GM19043 (cell line): Measurements from ENCODE around the gene OLR1.
A peak's percentile ranks its signal among the peaks of the same experiment; 100 is the strongest.
"Not testable (repeated sequence)": the region's sequence is repeated elsewhere in the genome, so short reads cannot be mapped to it uniquely, and the experiment has no call there.

Experiments used
- ATAC-seq: cut with Tn5 transposase; IDR thresholded peaks from one replicate; pipeline ENCODE4 v1.9.1; 2021; ENCODE audit warnings: low read depth; ENCODE audit not compliant: unreplicated experiment

OLR1 gene

DNA sequence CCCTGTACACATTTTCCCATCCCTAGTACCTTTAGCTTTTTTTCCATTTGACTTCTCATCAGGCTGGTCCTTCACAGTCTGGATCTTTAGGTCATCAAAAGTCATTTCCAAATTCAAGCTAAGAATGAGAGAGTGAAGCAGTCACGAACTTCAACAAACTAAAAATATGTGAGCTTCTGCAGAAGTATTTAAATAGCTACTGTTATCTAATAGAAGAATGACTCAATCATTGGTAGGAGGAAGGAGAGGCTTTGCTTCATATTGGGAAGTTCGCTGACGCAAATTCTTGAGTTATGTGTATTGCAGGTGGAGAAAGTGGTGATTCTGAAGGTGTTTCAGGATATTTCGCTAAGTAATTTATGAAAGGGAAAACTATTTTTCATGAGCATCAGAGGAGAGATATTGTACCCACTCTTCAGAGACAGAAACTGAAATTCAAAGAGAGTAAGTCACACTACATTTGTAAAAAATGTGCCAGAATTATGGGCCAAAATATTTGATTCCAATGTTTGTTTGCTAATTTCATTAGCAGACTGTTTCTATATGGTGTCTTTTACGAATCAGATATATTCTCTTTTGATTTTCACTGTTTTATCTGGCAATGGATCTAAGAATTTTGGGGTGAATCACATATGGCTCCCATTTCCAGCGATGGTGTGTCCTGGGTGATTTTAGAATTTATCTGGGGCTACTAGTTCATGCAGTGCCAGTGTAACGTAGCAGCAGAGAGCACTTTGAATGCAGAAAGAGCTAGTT lies at the start of gene OLR1:
Gene OLR1 (minus strand): TSS at position 160 of the 756 bp plus-strand sequence. CDS start 55 bp downstream, at position 105.
- ATAC-seq, result no peak

DNA sequence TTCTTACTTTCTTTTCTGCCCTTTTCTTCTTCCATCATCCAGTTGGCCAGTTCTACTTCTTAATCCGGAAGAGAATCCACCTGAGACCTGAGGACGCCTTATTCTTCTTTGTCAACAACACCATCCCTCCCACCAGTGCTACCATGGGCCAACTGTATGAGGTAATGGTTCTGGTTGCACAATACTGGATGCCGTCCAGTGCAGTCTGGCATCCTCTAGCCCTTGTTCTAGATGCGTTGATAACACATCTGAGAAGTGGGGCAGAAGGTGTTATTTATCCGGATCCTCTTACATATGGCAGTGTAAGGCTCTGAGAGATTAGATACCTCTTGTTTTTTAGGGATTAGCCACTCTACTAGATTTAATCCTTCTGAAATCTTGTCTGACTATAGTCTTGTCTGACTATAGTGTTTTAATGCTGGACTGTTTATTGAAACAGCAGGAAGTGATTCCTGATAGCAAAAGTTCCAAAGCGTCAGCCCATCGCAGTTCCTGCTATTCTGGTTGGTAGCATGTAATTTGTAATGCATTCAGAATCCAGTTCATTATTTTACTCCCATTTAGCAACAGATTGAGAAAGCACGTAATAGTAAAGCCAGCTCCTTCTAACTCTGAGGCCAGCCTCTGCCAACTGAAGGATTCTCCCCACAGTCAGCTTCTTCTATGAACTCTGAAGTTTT lies 48.6 kb upstream of the OLR1 start:
- no peak for ATAC-seq

DNA sequence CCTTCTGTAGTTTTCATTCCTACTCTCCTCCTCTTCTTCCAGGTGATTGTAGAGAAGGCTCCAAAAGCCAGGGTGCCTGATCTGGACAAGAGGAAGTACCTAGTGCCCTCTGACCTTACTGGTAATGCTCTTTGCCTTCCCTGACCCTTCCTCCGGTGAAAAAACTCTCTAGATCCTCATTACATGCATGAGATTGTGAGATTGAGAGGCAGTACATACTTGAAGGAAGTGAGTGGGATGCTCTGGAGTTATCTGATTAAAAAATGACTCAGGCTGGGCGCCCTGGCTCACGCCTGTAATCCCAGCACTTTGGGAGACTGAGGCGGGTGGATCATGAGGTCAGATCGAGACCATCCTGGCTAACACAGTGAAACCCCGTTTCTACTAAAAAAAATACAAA lies 46.1 kb upstream of the OLR1 start:
- no peak for ATAC-seq

DNA sequence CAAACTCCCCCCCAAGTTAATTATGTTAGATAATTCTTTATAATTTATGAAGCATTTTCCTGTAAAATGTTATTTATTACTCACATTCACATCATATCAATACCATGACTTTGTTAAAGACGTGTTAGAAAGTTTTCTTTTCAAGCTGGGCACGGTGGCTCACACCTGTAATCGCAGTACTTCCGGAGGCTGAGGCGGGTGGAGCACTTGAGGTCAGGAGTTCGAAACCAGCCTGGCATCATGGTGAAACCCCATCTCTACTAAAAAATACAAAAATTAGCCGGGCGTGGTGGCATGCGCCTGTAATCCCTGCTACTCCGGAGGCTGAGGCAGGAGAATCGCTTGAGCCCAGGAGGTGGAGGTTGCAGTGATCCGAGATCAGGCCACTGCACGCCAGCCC lies 44.0 kb upstream of the OLR1 start:
- not testable (repeated sequence) for ATAC-seq

DNA sequence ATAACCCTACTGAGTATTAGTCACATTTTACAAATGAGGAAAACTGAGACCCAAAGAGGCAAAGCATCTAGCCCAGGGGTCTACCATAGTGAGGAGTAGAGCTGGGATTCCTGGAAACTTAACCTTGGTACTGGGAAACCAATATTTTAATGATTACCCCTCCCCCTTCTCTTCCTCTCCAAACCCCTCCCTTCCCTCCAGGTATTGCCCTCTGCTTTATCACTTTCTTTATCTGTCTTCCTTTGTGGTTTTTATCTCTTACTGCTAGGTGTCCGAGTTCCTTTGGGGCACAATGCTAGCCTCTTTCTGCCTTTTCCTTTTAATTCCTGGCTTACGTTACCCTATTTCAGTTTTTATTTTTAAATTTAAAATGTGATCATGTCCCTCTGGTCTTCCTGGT lies 43.5 kb upstream of the OLR1 start:
- no peak for ATAC-seq

DNA sequence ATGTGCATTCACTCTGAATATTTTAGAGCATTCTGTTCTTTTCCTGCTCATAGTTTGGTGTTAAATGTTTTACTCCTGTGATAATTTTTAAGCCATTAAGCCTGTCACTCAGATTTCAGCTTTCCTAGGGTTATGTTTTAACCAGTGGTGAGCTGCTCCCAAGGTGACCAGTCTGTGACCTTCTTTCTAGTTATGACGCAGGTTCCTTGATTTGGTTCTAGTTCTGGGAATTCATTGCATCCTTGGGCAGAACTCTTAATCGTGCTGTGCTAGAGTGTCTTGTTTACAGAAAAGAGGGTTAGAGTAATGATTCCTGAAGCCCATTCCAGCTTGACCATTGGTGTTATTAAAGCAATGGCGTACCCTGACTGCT lies 42.9 kb upstream of the OLR1 start:
- no peak for ATAC-seq

DNA sequence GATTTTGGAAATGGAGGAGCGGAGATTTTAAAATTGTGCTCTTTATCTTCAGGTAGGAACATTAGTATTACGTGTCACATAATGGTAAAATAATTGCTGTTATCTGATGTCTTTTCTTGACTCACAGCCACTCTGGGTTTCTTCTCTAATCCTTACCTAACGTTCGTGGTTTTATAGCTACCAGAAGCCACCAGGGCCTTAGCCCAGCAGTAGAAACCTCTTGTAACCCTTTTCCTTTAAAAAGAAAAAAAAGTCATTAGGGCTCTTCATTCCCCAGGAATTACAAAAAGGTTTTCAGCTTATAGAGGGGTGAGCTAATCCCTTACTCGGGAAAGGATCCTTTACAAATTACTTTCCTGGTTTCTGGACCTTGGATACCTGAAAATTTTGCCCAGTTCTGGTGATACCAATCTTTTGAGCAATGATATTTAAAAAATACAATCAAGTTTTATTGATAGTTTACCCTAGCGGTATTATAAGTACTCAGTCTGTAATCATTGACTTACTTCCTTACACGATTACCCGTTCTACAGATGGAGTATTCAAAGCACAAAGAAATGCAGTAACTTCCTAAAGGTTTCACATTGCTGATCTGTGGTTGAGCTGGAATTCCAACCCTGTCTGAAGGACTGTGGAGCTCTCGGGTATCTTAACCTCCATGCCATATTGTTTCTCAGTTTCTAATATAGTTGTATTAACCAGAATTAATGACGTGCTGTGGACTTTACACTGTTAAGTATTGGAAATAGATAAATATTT lies 42.4 kb upstream of the OLR1 start:
- no peak for ATAC-seq

DNA sequence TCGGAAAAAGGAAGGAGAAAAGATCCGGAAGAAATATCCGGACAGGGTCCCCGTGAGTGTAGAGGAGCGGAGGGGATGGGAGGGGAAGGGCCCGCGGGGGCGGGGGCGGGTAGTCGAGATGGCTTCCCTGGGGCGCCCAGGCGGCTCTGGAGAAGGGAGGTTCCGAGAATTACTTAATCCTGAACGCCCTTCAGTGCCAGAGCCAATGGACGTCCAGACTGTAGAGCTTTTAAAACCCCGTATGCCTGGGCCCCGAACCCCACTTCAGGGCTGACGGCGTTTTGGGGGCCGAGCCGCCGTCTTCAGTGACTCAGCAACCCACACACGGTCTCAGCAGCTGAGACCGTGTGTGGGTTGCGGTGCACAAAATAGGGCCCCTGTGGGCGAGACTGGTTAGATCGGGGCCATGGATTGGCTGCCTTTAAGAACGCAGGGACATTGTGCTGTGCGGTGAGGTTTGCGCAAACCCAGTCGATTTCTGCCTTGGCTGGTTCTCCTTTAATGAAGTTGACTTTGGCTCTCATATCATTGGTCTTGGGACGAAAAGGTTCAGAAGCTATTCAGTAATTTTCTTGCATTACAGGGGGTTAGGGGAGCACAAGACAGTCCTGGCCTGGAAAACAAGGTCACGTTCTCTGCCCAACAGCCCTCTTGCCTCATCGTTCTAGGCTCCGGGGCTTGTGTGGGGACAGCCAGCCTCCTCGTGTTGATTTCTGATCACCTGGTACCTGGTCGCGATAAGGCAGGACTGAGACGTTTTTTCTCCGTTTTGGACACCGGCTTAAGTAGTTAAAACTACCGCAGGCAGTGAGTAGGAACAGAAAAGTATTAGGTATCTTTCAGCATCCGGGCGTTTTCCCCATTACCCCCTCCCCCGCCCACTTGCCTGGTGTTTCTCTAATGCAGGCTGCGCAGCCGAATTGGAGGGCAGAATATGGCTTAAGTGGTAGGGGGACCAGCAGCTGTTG lies 41.5 kb upstream of the OLR1 start:
- no peak for ATAC-seq

DNA sequence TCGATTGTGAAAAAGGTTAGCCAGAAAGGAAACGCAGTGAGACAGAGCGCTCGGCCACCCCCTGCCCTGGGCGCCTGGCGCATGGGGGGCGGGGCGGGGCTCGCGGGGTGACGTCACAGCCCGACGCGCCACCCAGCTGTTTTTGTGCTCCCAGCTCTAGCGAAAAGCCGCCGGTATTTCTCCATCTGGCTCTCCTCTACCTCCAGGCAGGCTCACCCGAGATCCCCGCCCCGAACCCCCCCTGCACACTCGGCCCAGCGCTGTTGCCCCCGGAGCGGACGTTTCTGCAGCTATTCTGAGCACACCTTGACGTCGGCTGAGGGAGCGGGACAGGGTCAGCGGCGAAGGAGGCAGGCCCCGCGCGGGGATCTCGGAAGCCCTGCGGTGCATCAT lies 40.8 kb upstream of the OLR1 start, which contains the start of gene GABARAPL1:
Gene GABARAPL1 (plus strand): TSS at position 139 of the 393 bp plus-strand sequence. CDS start 253 bp downstream, at position 392.
- ATAC-seq, result no peak

DNA sequence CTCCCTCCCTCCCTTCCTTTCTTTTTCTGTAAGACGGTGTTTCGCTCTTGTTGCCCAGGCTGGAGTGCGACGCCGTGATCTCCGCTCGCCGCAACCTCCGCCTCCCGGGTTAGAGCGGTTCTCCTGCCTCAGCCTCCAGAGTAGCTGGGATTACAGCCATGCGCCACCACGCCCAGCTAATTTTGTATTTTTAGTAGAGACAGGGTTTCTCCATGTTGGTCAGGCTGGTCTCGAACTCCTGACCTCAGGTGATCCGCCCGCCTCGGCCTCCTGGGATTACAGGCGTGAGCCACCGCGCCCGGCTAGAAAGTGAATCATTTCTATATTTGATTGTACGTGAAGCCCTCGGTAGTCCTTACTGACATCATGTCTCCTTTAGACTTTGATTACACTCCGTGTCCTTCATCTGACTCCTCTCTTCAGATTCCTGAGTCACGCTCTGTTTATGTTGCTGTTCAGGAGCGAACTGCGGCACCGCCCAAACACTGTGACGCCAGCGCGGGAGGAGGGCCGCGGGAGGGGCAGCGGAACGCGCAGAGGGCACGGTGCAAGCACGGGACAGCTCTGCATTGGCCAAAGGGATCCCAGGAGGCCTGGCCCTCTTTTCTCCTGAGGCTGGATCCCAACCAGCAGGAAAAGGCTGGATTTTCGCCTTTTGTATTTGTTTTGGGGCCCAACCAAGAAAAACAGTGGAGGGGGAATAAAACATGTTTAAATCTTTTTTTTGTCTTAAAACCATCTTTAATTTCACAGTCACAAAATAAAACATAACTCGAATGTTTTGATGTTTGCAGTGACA lies 40.2 kb upstream of the OLR1 start:
- ATAC-seq, result no peak

DNA sequence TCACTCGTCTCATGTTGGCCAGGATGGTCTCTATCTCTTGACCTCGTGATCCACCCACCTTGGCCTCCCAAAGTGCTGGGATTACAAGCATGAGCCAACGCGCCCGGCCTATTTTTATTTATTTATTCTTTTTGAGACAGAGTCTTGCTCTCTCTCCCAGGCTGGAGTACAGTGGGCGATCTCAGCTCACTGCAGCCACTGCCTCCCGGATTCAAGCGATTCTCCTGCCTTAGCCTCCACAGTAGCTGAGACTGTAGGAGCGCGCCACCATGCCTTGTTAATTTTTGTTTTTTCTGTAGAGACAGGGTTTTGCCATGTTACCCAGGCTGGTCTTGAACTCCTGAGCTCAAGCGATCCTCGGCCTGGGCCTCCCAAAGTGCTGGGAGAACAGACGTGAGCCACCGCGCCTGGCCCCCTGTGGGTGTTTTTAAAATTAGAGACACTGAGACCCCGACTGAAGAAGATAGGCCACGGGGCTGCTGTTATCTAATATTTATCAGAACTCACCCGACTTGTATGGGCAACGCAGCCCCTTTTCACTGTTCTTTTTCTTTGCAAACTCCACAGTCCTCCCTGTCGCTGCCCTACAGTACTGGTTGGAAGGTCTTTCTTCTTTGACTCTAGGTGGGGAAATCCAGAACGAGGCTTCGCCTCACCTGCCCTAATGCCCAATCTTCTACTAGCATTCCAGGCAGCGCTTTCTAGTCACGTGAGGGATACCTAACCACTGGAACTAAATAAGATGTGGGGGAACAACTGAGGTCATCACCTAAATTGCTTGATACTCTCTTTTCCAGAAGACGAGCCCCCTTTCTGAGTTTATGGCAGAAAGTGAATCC lies 39.4 kb upstream of the OLR1 start:
- no peak for ATAC-seq

DNA sequence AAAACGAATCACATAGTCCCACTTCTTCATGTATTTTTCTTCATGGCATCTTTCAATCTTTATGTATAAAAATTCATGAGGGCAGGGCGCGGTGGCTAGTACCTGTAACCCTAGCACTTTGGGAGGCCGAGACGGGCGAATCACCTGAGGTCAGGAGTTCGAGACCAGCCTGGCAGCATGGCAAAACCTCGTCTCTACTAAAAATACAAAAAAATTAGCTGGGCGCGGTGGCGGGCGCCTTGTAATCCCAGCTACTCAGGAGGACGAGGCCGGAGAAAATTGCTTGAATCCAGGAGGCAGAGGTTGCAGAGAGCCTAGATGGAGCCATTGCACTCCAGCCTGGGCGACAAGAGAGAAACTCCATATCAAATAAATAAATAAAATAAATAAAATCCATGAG lies 38.3 kb upstream of the OLR1 start:
- ATAC-seq, result no peak

DNA sequence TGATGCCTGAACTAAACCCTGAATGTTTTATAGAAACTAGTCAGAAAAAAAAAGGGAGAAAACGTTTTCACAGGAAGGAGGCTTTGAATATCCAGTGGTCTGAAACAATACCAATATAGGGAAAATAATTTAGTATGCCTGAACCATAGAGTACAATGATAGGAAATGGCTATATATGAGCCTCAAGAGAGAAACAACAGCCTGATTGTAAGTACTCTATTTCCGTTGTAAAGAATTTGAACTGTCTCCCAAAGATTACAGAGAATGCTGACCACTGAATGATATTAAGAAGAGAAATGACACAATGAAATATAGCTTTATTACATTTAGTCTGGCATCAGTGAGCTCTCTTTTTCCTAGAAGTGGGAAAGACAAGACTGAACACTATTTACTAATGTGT lies 35.2 kb upstream of the OLR1 start:
- ATAC-seq, result no peak

DNA sequence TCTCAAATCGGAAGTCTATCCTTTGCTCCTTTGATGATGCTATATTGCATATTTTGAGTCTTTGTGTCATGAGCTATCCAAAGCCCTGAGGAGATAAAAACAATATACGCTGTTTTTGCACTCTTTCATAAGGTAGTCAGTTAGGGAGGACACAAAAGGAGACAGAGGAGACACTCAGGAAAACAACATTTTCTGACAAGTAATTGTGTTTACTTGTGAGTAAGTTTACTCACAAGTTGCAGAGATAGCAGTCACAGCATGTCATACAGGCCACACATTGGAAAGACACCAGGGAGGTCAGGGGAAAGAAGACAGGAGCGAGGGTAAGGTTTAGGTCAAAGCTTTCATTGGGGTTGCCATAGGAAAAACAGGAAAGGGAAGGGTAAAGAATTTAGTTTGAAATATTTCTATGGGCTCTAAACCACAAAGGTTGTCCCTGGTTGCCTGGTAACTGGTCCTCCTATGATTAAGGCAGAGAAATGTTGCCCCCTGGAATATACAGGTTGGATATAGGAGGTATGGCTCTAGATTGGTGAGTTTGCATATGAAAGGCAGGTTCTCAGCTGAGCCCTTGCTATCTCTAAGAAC lies 33.4 kb upstream of the OLR1 start:
- ATAC-seq, result no peak

DNA sequence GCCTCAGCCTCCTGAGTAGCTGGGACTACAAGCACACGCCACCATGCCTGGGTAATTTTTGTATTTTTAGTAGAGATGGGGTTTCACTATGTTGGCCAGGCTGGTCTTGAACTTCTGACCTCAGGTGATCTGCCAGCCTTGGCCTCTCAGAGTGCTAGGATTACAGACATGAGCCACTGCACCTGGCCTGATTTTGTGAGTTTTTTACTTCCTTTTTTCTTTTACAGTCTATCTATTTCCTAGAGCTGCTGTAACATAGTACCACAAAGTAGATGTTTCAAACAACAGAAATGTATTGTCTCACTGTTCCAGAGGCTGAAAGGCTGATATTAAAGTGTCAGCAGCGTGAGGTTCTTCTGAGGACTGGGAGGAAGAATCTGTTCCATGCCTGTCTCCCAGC lies 32.6 kb upstream of the OLR1 start:
- not testable (repeated sequence) for ATAC-seq

DNA sequence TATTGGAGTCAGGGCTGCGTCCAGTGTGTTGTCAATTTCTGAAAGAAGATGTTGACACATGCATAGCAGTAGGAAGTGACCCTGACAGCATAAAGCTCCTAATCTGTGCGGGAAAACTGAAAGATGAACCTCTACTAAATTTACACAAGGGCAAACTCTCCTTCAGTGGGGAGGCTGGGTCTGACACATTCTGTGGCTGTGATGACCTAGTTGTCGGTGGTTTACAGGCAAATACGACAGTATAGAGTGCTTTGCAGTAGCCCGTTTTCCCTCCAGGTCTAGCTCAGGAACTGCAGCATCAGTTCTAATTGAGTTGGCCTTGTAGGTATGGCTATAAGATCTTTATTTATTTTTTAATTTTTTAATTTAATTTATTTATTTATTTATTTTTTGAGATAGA lies 25.9 kb upstream of the OLR1 start:
- no peak for ATAC-seq

DNA sequence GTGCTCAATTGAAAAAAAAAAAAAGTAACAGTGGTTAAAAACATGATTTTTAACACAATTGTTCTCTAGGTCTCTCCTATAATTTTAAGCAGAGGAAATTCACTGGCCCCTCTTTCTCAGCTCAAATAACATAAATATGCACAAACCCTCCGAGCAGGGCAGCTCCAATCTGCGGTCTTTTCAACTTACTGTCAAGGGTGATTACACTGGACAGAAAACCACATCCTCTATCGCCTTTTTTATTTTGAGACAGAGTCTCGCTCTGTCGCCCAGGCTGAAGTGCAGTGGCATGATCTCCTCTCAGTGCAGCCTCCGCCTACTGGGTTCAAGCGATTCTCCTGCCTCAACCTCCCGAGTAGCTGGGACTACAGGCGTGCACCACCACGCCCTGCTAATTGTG lies 24.3 kb upstream of the OLR1 start:
- peak; percentile 91 for ATAC-seq

DNA sequence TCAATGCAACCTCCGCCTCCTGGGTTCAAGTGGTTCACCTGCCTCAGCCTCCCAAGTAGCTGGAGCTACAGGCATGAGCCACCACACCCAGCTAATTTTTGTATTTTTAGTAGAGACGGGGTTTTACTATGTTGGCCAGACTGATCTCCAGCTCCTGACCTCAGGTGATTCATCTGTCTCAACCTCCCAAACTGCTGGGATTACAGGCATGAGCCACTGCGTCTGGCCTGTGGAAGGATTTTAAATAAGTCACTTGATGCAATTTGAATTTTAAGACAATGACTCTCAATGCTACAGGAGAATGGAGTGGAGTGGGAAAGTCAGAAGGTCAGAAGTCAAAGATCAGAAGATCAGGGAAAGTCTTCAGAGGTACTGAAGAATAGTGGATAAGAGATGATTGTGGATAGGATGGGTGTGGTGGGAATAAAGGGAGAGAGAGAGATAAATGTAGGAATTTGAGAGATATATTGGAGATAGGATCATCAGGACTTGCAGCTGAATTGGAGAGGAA lies 22.3 kb upstream of the OLR1 start:
- no peak for ATAC-seq
